Measurements from ENCODE around the gene RET.

RET gene

GRCh38 chr10:43076876-43077420, at the start of gene RET:
TSS of gene RET (plus strand) at chr10:43077069. CDS start at chr10:43077259, 190 bp downstream.
- peak; percentile 3 to 7 for DNase-seq (ENCODE audit: low read depth in 2 of 2)

GRCh38 chr10:43027331-43027955, 49.4 kb upstream of the RET start:
- DNase-seq (ENCODE audit: low read depth in 2 of 2), result no peak

- DNase-seq (ENCODE audit: low read depth in 2 of 2), result no peak
Observed at GRCh38 chr10:43028143-43028542, 48.7 kb upstream of the RET start.

- DNase-seq (ENCODE audit: low read depth in 2 of 2), result no peak
Observed at GRCh38 chr10:43029043-43029442, 47.8 kb upstream of the RET start.

- no peak for DNase-seq (ENCODE audit: low read depth in 2 of 2)
Observed at GRCh38 chr10:43032613-43033012, 44.3 kb upstream of the RET start.

- no peak for DNase-seq (ENCODE audit: low read depth in 2 of 2)
Observed at GRCh38 chr10:43035800-43036199, 41.1 kb upstream of the RET start.

GRCh38 chr10:43036481-43037428, 40.1 kb upstream of the RET start:
- DNase-seq (ENCODE audit: low read depth in 2 of 2), result no peak

GRCh38 chr10:43037440-43037839, 39.4 kb upstream of the RET start:
- no peak for DNase-seq (ENCODE audit: low read depth in 2 of 2)

GRCh38 chr10:43037942-43038782, 38.7 kb upstream of the RET start:
- no peak for DNase-seq (ENCODE audit: low read depth in 2 of 2)

- no peak for DNase-seq (ENCODE audit: low read depth in 2 of 2)
Observed at GRCh38 chr10:43038783-43039623, 37.9 kb upstream of the RET start.

- no peak for DNase-seq (ENCODE audit: low read depth in 2 of 2)
Observed at GRCh38 chr10:43039624-43040481, 37.0 kb upstream of the RET start.

- DNase-seq (ENCODE audit: low read depth in 2 of 2), result no peak
Observed at GRCh38 chr10:43040482-43041256, 36.2 kb upstream of the RET start.

- no peak for DNase-seq (ENCODE audit: low read depth in 2 of 2)
Observed at GRCh38 chr10:43041422-43042342, 35.2 kb upstream of the RET start.

- DNase-seq (ENCODE audit: low read depth in 2 of 2), result no peak
Observed at GRCh38 chr10:43042503-43043341, 34.1 kb upstream of the RET start.

- no peak for DNase-seq (ENCODE audit: low read depth in 2 of 2)
Observed at GRCh38 chr10:43043342-43043772, 33.5 kb upstream of the RET start.

- no peak for DNase-seq (ENCODE audit: low read depth in 2 of 2)
Observed at GRCh38 chr10:43043773-43044447, 33.0 kb upstream of the RET start.

All from stimulated activated CD8-positive, alpha-beta memory T cell treated with anti-CD3 and anti-CD28 coated beads, Interleukin-2, amount 100 ng/mL, for 48 hours (primary cell).